ENCODE measurements around the gene DDX39B. TPM values are rescaled to one million over a fixed set of nuclear protein-coding genes. Genes with fewer than 3 reads are reported as not detected.
A peak's percentile ranks its signal among the peaks of the same experiment; 100 is the strongest.

The DDX39B gene
- total and polyA plus RNA-seq, 2 of the 8 experiments (the other 6 are each of a cell fraction or from before 2014, with no cell fraction given): 780 to 1,164 TPM

GRCh38 chr6:31572041-31572911 is 30.5 kb upstream of the DDX39B start, which contains the start of gene LTA:
Gene LTA (plus strand): TSS chr6:31572289. CDS start chr6:31572743, 454 bp downstream.
- H3K36me3 ChIP-seq (ENCODE audit: control insufficient read depth in 2 of 4, insufficient read depth in 4 of 4, low read length in 3 of 4): no peaks in the 10 kb centered on the region
- H2BK15ac ChIP-seq (ENCODE audit: low read length): no peak within 1 kb of the TSS
- no peak for FAIRE-seq
- ChIA-PET CTCF (ENCODE audit: partially characterized antibody) (interaction anchor here (0.6 to 19.2 kb wide), 3 partner anchors 20 to 33 kb away, joined by 5 to 640 read pairs (median 29); partner anchors contain the start of genes LST1, LTB and NCR3), POLR2A (ENCODE audit: partially characterized antibody) (interaction anchor here (12.2 kb wide), 1 partner anchor 11 kb away, joined by 110 read pairs; no protein-coding TSS in a partner anchor)
- H3K4me1 ChIP-seq (replicated peaks in 1 of 4; ENCODE audit: control insufficient read depth in 3 of 4, insufficient read depth in 4 of 4, low read length in 3 of 4): no peaks in the 10 kb centered on the region; a peak in 2 of 7 replicates
- no peaks in the 10 kb centered on the region for H3K9me3 ChIP-seq (ENCODE audit: insufficient read depth in 2 of 2, low read depth in 1 of 2, low read length in 1 of 2)
- no peak within 1 kb of the TSS for H3K27ac ChIP-seq (ENCODE audit: low read depth, low read length)
- H2BK20ac ChIP-seq (ENCODE audit: low read length): no peak within 1 kb of the TSS
- H3K4me3 ChIP-seq (ENCODE audit: extremely low read depth in 1 of 4, insufficient read depth in 2 of 4, low read depth in 3 of 4, low read length in 4 of 4): no peak within 1 kb of the TSS
- H4K91ac ChIP-seq (replicated peaks; ENCODE audit: insufficient read length, low read length): no peak within 1 kb of the TSS
- H2AFZ ChIP-seq (ENCODE audit: low read length): no peak within 1 kb of the TSS
- H2AK5ac ChIP-seq (ENCODE audit: low read depth, low read length): no peak within 1 kb of the TSS; the same call in 1 of the 2 replicates
- no peak within 1 kb of the TSS for H3K4me2 ChIP-seq (ENCODE audit: insufficient read depth in 1 of 2, low read depth in 2 of 2, low read length in 2 of 2)
- no peak within 1 kb of the TSS for H3K18ac ChIP-seq (ENCODE audit: extremely low read depth, low read length)
- no peak within 1 kb of the TSS for H3K4ac ChIP-seq (replicated peaks; ENCODE audit: insufficient read length, low read depth, low read length)
- H3K23me2 ChIP-seq (ENCODE audit: low read depth, low read length): peaks cover 3% of the 10 kb centered on the region; the same call in 1 of the 2 replicates
- H2BK12ac ChIP-seq (ENCODE audit: low read depth, low read length): no peak within 1 kb of the TSS
- H3K14ac ChIP-seq (ENCODE audit: insufficient read length): no peak within 1 kb of the TSS
- H3K27me3 ChIP-seq (replicated peaks in 1 of 4; ENCODE audit: control insufficient read depth in 3 of 4, extremely low read depth in 1 of 4, insufficient read depth in 3 of 4, low read length in 3 of 4): no peaks in the 10 kb centered on the region
- H2BK120ac ChIP-seq (replicated peaks; ENCODE audit: low read depth, low read length): no peak within 1 kb of the TSS
- DNase-seq (ENCODE audit: low read depth in 1 of 2, low spot score in 2 of 2): no peak
- H3K9ac ChIP-seq (replicated peaks in 1 of 4; ENCODE audit: extremely low read depth in 1 of 4, low read depth in 3 of 4, low read length in 3 of 4): no peak within 1 kb of the TSS
- no peak within 1 kb of the TSS for H4K5ac ChIP-seq (ENCODE audit: insufficient read length, low read depth, low read length)
- H3K79me1 ChIP-seq (ENCODE audit: low read depth, low read length): no peaks in the 10 kb centered on the region
- H3K56ac ChIP-seq (replicated peaks; ENCODE audit: insufficient read length, low read depth, low read length): no peak within 1 kb of the TSS
- H2BK5ac ChIP-seq (ENCODE audit: low read depth, low read length): no peak within 1 kb of the TSS
- no peaks in the 10 kb centered on the region for H4K20me1 ChIP-seq (replicated peaks in 1 of 2; ENCODE audit: control insufficient read depth in 1 of 2, insufficient read depth in 2 of 2, low read length in 2 of 2)
- peak within 1 kb of the TSS; percentile 1; the same call in 1 of the 2 replicates for H4K8ac ChIP-seq (ENCODE audit: extremely low read depth, insufficient read depth, low read length)
- H3K23ac ChIP-seq (ENCODE audit: insufficient read length): no peak within 1 kb of the TSS
- WGBS, 2 experiments (ENCODE audit: extremely low coverage in 1 of 2, insufficient coverage in 1 of 2, insufficient read length in 1 of 2, insufficient replicate concordance in 2 of 2, low coverage in 1 of 2, low lambda C conversion rate in 2 of 2, missing lambda C conversion rate in 1 of 2): 83% methylated on average over 22 of the region's 27 CpGs; no CpG with 5 or more reads in 1 of the 2 experiments
- no peaks in the 10 kb centered on the region for H3K79me2 ChIP-seq (ENCODE audit: control insufficient read depth in 1 of 2, insufficient read depth in 2 of 2, low read length in 2 of 2)
- TF ChIP-seq PHF8 (conservative IDR thresholded peaks at IDR 0.05; ENCODE audit: low read depth, low read length) (no peak), GABPA (IDR thresholded peaks at IDR 0.05; ENCODE audit: borderline replicate concordance, insufficient read depth, low read length) (no peak), ATF2 (IDR thresholded peaks at IDR 0.05; ENCODE audit: low read length) (no peak), CEBPB (IDR thresholded peaks at IDR 0.05; ENCODE audit: low read depth, low read length) (no peak), SUZ12 (IDR thresholded peaks at IDR 0.05; ENCODE audit: low read length) (no peak), EP300 (IDR thresholded peaks at IDR 0.05; ENCODE audit: borderline replicate concordance in 1 of 2, low read depth in 2 of 2, low read length in 2 of 2) (no peak), FOSL1 (IDR thresholded peaks at IDR 0.05; ENCODE audit: insufficient read depth, low read depth, low read length) (no peak), POLR2A (IDR thresholded peaks at IDR 0.05; ENCODE audit: control extremely low read depth in 1 of 2, low read depth in 2 of 2, low read length in 2 of 2) (no peak)

Data from H1 (cell line).